Measurements from ENCODE around the gene TH.
"Not testable (repeated sequence)": the region's sequence is repeated elsewhere in the genome, so short reads cannot be mapped to it uniquely, and the experiment has no call there.

The TH gene

DNA sequence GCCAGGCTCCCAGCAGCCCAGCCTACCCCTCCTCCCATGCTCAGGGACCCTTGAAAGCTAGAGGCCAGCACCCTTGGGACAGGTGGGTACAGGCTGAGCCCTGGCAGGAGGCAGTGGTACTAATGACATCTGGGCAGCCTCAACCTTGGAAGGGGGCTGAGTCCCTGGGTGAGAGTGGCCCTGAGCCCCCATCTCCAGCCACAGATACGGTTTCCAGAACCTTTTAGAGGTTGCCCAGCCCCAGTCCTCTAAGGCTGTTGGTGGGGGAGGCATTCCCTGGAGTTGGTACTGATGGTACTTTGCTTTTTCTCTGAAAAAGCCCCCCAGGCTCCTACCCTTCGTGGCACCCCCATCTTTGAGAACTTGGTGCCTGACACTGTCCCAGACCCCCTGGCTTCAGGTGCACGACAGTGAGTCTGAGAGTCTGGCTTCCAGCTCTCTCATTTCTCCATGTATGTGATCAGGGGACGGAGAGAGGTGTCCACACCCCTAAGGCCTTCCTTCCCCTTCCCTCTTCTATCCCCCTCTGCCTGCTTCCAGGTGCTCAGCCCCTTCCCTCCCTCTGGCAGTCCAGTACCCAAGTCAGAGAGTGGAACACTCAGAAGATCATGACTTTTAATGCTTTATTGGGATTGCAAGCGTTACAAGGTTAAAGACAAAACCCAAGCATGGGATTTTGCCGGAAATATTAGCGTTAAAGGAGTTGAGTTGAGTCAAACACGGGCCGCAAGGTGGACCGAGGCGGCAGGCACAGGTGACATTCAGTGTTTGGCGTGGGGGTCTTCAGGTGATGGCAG is 42.9 kb downstream of the TH start:
- peaks cover 3% of the 10 kb centered on the region for H3K27me3 ChIP-seq (ENCODE audit: control insufficient read depth, insufficient read depth, low read length)

GRCh38 chr11:2128130-2128510 is 43.5 kb downstream of the TH start:
- H3K4me1 ChIP-seq (ENCODE audit: control insufficient read depth, insufficient read depth, low read length), result no peaks in the 10 kb centered on the region
- H3K27ac ChIP-seq (ENCODE audit: low read depth, low read length), result no peak overlapping the region
- no peak overlapping the region for H3K9ac ChIP-seq (ENCODE audit: low read length)
- H3K4me3 ChIP-seq (ENCODE audit: low read length), result no peak overlapping the region
- no peaks in the 10 kb centered on the region for H3K36me3 ChIP-seq (ENCODE audit: control insufficient read depth, insufficient read depth, low read length)
- H3K27me3 ChIP-seq (ENCODE audit: control insufficient read depth, insufficient read depth, low read length), result no peaks in the 10 kb centered on the region

More for the DNA sequence above, 42.9 kb downstream of the TH start:
- no peak overlapping the region for H3K9ac ChIP-seq (ENCODE audit: low read length)
- no peak overlapping the region for H3K4me3 ChIP-seq (ENCODE audit: low read length)
- H3K4me1 ChIP-seq (ENCODE audit: control insufficient read depth, insufficient read depth, low read length), result no peaks in the 10 kb centered on the region
- H3K36me3 ChIP-seq (ENCODE audit: control insufficient read depth, insufficient read depth, low read length), result no peaks in the 10 kb centered on the region
- H3K27ac ChIP-seq (ENCODE audit: low read depth, low read length), result no peak overlapping the region

- H3K27ac ChIP-seq (ENCODE audit: low read depth, low read length), result no peak overlapping the region
- no peak overlapping the region for H3K4me3 ChIP-seq (ENCODE audit: low read length)
- no peaks in the 10 kb centered on the region for H3K4me1 ChIP-seq (ENCODE audit: control insufficient read depth, insufficient read depth, low read length)
- no peak overlapping the region for H3K9ac ChIP-seq (ENCODE audit: low read length)
- H3K27me3 ChIP-seq (ENCODE audit: control insufficient read depth, insufficient read depth, low read length), result no peaks in the 10 kb centered on the region
- no peaks in the 10 kb centered on the region for H3K36me3 ChIP-seq (ENCODE audit: control insufficient read depth, insufficient read depth, low read length)
Observed at GRCh38 chr11:2127482-2128129, 44.0 kb downstream of the TH start.

- Histone ChIP-seq H3K9ac (ENCODE audit: low read length) (no peak overlapping the region), H3K4me1 (ENCODE audit: control insufficient read depth, insufficient read depth, low read length) (no peaks in the 10 kb centered on the region), H3K27me3 (ENCODE audit: control insufficient read depth, insufficient read depth, low read length) (no peaks in the 10 kb centered on the region), H3K27ac (ENCODE audit: low read depth, low read length) (no peak overlapping the region), H3K36me3 (ENCODE audit: control insufficient read depth, insufficient read depth, low read length) (no peaks in the 10 kb centered on the region), H3K4me3 (ENCODE audit: low read length) (no peak overlapping the region)
Observed at GRCh38 chr11:2126520-2127085, 45.0 kb downstream of the TH start.

GRCh38 chr11:2124736-2125484 is 46.7 kb downstream of the TH start:
- H3K27ac ChIP-seq (ENCODE audit: low read depth, low read length); H3K4me3 ChIP-seq (ENCODE audit: low read length); H3K36me3 ChIP-seq (ENCODE audit: control insufficient read depth, insufficient read depth, low read length); H3K27me3 ChIP-seq (ENCODE audit: control insufficient read depth, insufficient read depth, low read length); H3K4me1 ChIP-seq (ENCODE audit: control insufficient read depth, insufficient read depth, low read length); H3K9ac ChIP-seq (ENCODE audit: low read length): not testable (repeated sequence)

DNA sequence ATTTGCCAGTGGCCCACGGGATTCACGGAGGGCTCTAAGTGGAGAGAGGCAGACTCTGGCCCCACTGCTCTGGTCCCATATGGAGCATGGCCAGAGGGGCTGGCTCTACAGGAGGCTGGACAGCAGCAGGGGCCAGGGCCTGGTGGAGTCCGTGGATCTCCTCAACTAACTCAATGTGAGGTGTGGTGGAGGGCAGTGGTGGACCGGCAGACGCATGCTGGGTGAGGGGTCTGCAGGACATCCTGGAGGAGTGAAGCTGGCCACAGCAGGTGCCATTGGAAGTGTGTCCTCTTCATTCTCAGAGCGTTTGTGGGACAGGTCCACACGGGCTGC is 48.0 kb downstream of the TH start:
- Histone ChIP-seq H3K27me3 (ENCODE audit: control insufficient read depth, insufficient read depth, low read length) (peaks cover 3% of the 10 kb centered on the region), H3K4me1 (ENCODE audit: control insufficient read depth, insufficient read depth, low read length) (no peaks in the 10 kb centered on the region)

GRCh38 chr11:2122907-2123627 is 48.5 kb downstream of the TH start:
- H3K9ac ChIP-seq (ENCODE audit: low read length), result no peak overlapping the region
- no peak overlapping the region for H3K27ac ChIP-seq (ENCODE audit: low read depth, low read length)
- H3K36me3 ChIP-seq (ENCODE audit: control insufficient read depth, insufficient read depth, low read length), result no peaks in the 10 kb centered on the region
- no peaks in the 10 kb centered on the region for H3K4me1 ChIP-seq (ENCODE audit: control insufficient read depth, insufficient read depth, low read length)
- no peak overlapping the region for H3K4me3 ChIP-seq (ENCODE audit: low read length)
- H3K27me3 ChIP-seq (ENCODE audit: control insufficient read depth, insufficient read depth, low read length), result peaks cover 3% of the 10 kb centered on the region

More for the DNA sequence above, 48.0 kb downstream of the TH start:
- Histone ChIP-seq H3K36me3 (ENCODE audit: control insufficient read depth, insufficient read depth, low read length) (no peaks in the 10 kb centered on the region), H3K9ac (ENCODE audit: low read length) (no peak overlapping the region), H3K27ac (ENCODE audit: low read depth, low read length) (no peak overlapping the region), H3K4me3 (ENCODE audit: low read length) (no peak overlapping the region)

GRCh38 chr11:2122222-2122906 is 49.3 kb downstream of the TH start:
- no peak overlapping the region for H3K27ac ChIP-seq (ENCODE audit: low read depth, low read length)
- H3K4me3 ChIP-seq (ENCODE audit: low read length), result no peak overlapping the region
- no peak overlapping the region for H3K9ac ChIP-seq (ENCODE audit: low read length)
- H3K27me3 ChIP-seq (ENCODE audit: control insufficient read depth, insufficient read depth, low read length), result peaks cover 3% of the 10 kb centered on the region
- H3K4me1 ChIP-seq (ENCODE audit: control insufficient read depth, insufficient read depth, low read length), result no peaks in the 10 kb centered on the region
- no peaks in the 10 kb centered on the region for H3K36me3 ChIP-seq (ENCODE audit: control insufficient read depth, insufficient read depth, low read length)

DNA sequence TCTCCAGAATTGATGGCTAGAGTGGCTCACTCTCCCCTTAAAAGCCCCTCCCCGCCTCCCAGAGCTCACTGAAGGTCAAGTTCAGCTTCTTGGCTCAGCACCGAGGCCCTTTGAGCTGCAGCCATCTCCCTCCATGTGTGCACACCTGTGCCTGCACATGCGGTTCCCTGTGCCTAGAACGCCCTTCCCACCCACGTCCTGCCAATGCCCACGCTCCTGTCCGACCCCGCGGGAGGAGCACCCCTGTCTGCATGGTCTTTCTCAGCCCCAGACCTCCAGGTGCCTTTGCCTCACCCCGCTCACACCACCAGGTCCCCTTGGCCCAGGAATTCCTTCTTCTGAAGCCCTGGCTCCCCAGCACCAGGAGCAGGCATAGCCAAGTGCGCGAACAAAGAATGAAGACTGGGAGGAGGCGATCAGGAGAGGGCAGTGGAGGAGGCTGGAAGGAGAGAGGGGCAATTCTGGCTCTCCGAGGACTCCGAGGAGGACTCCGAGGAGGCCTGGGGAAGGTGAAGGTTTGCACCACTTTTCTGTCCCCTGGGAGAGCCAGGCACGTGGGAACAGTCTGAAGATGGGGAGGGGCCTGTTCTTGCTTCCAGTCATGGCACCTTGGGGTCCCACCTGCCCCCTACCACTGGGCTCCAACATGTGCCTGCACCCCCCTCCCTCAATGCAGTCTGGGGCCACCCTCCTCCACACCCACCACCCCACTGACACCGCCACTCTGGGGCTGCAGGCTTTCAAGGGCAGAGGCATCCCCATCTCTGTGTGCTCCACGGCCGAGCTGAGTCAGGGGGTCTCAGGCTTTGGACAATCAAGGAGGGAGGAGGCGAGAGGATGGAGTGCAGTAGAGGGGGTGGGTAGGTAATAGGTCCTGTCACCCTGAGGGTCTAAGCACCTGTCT is 50.1 kb downstream of the TH start:
- Histone ChIP-seq H3K4me3 (ENCODE audit: low read length) (no peak overlapping the region), H3K36me3 (ENCODE audit: control insufficient read depth, insufficient read depth, low read length) (no peaks in the 10 kb centered on the region), H3K4me1 (ENCODE audit: control insufficient read depth, insufficient read depth, low read length) (no peaks in the 10 kb centered on the region), H3K27me3 (ENCODE audit: control insufficient read depth, insufficient read depth, low read length) (peaks cover 3% of the 10 kb centered on the region), H3K27ac (ENCODE audit: low read depth, low read length) (no peak overlapping the region), H3K9ac (ENCODE audit: low read length) (no peak overlapping the region)

GRCh38 chr11:2120359-2121100 is 51.1 kb downstream of the TH start:
- H3K27me3 ChIP-seq (ENCODE audit: control insufficient read depth, insufficient read depth, low read length), result peaks cover 3% of the 10 kb centered on the region

More at GRCh38 chr11:2120359-2121100, 51.1 kb downstream of the TH start:
- no peaks in the 10 kb centered on the region for H3K4me1 ChIP-seq (ENCODE audit: control insufficient read depth, insufficient read depth, low read length)
- H3K36me3 ChIP-seq (ENCODE audit: control insufficient read depth, insufficient read depth, low read length), result no peaks in the 10 kb centered on the region
- H3K4me3 ChIP-seq (ENCODE audit: low read length), result no peak overlapping the region
- no peak overlapping the region for H3K9ac ChIP-seq (ENCODE audit: low read length)
- H3K27ac ChIP-seq (ENCODE audit: low read depth, low read length), result no peak overlapping the region

Data from rectal smooth muscle tissue (tissue), 1 donor.